HTR-8/SVneo (cell line): Measurements from ENCODE around the gene UGCG.
"Not testable (repeated sequence)": the region's sequence is repeated elsewhere in the genome, so short reads cannot be mapped to it uniquely, and the experiment has no call there.

ENCODE experiments used
- DNase-seq: peaks from one replicate; pipeline ENCODE4 v3.0.0; 2011; ENCODE audit warnings: low spot score, mixed read lengths; ENCODE audit not compliant: insufficient read length
- FAIRE-seq: peaks from 2 replicates; lab custom pipeline; 2011; peaks lifted over from hg19 to GRCh38; lab: Jason Lieb, UNC

Gene UGCG

DNA sequence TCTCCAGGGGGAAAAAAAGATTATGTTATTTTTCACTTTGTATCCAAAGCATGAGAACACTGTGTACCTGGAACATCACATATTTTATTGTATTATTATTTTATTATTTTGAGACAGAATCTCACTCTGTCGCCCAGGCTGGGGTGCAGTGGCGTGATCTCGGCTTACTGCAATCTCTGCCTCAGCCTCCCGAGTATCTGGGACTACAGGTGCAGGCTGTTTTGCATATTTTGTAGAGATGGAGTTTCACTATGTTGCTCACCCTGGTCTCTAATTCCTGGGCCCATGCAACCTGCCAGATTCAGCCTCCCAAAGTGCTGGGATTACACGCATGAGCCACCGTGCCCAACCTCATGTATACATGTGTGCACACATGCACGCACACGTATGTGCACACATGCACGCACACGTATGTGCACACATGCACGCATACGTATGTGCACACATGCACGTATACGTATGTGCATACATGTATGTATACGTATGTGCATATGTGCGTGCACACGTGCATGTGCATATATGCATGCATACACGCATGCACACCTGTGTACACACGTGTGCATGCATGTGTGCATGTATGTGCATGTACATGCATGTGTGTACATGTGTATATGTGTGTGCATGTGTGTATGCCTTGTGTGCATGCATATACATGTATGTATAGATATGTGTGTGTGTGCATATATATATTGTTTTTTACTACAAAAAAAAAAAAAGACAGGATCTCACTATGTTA is 9.5 kb upstream of the UGCG start:
- FAIRE-seq (peak; percentile 94), DNase-seq (no peak)

DNA sequence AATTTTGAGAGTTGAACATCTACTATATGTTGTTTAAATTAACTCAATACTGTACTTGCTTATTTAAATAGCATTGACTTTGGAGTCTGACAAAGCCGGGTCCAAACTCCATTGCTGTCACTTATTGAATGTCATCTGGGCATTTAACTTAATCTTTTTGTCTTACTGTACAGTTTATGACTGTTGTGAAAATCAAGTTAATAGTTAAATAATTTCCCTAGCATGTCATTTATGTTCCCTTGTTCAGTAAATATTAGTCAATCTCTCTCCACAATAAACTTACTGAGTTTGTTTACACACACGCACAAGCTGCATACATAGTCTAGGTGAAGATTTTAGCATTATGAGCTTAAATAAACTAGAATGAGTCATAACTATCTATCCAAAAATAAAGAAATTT is 6.3 kb upstream of the UGCG start:
- FAIRE-seq (no peak), DNase-seq (no peak)

DNA sequence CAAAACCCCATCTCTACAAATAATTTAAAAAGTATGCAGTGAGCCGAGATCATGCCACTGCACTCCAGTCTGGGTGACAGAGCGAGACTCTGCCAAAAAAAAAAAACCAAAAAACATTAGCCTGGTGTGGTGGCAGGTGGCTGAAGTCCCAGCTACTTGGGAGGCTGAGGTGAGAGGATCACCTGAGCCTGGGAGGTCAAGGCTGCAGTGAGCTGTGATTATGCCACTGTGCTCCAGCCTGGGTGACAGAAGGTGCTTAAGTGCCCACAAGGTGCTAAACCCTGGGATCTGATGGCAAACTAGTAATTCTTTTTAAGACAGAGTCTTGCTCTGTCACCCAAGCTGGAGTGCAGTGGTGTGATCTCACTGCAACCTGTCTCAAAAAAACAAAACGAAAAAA is 5.7 kb upstream of the UGCG start:
- not testable (repeated sequence) for DNase-seq, FAIRE-seq

DNA sequence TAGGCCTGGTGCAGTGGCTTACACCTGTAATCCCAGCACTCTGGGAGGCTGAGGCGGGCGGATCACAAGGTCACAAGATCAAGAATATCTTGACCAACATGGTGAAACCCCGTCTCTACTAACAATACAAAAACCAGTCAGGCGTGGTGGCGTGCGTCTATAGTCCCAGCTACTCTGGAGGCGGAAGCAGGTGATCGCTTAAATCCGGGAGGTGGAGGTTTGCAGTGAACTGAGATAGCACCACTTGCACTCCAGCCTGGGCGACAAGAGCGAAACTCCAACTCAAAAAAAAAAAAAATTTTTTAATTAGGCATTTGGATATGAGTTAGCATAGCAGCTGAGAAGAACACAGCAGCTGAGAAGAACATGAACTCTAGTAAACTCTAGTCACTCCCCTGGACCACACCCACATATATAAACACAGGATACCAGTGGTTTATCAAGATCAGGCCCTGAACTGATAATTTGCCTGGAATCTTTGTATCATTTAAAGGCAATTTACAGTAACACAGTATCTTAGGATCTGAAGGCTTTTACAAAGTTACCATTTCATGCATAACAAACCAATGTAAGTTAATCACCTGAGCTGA is 4.6 kb upstream of the UGCG start:
- peak; percentile 32 for DNase-seq
- no peak for FAIRE-seq

DNA sequence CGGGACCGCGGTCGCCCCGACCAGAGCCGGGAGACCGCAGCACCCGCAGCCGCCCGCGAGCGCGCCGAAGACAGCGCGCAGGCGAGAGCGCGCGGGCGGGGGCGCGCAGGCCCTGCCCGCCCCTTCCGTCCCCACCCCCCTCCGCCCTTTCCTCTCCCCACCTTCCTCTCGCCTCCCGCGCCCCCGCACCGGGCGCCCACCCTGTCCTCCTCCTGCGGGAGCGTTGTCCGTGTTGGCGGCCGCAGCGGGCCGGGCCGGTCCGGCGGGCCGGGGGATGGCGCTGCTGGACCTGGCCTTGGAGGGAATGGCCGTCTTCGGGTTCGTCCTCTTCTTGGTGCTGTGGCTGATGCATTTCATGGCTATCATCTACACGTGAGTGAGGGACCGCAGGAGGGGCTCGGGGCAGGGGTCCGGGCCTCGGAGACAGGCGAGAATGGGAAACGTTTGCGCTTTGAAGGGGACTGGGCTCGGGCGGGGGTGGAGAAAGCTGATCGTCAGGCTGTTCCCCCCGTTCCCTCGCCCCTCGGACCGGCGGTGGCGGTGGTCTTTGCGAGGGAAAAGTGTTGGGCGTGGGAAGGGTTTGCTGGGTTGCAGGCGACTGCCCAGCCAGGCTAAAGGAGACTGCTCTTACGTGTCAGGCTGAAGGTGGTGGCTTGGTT is 457 bp downstream of the UGCG start:
- no peak for FAIRE-seq
- peak; percentile 33 for DNase-seq

DNA sequence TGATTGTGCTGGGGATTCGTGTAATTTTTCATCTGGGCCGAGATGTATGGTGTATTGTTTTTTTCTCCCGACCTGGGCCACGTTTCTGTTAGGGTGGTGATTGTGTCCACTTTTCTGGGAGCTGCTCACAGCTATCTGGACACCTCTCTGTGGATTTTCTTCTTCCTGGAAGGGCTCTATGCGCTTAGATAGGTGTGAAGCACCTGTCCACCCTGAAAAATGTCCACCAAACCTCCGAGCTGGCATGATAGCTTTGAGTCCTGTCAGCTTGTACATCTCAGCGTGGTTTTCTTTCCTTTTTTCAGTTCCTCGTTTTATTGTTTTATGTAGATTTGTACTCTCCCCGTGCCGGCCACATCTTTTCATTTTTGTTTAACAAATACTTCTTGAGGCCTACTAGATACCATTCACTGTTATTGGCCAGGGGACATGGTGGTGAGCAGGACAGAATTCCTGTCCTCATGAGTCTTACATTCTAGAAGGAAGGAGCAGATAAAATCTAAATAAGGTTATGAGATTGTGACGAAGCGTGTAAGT is 1.1 kb downstream of the UGCG start:
- no peak for FAIRE-seq
- no peak for DNase-seq

DNA sequence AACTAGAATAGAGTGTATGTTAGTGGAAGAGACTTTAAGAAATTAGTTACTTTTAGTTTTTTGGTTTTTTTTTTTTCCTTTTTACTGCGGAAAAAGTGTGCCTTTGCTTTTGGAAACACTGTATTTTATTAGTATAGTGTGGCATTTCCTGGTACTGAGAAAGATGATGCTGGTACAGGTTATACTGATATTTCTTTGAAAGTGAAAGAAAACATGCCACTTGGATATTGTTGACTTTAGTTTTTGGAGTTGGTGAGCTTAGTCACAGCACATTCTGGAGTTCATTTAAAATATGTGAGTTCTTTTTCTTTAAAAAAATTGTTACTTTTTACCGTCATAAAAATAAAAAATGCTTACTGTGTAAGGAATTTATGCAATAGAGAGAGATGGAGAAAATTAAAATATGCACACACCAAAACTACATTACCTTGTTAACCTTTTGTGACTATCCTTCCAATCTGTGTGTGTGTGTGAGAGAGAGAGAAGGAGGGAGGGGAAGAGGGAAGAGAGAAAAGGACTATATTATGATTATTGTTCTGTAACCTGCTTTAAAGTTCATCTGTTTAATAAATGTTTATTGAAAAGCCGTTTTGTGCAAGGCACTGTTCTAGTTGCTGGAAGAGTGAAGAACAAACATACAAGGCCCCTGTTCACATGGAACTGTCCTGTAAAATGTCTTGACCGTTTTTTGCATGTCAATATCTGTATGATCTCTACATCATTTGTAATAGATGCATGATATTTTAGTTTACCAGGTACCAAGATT is 1.9 kb downstream of the UGCG start:
- DNase-seq (no peak), FAIRE-seq (no peak)

DNA sequence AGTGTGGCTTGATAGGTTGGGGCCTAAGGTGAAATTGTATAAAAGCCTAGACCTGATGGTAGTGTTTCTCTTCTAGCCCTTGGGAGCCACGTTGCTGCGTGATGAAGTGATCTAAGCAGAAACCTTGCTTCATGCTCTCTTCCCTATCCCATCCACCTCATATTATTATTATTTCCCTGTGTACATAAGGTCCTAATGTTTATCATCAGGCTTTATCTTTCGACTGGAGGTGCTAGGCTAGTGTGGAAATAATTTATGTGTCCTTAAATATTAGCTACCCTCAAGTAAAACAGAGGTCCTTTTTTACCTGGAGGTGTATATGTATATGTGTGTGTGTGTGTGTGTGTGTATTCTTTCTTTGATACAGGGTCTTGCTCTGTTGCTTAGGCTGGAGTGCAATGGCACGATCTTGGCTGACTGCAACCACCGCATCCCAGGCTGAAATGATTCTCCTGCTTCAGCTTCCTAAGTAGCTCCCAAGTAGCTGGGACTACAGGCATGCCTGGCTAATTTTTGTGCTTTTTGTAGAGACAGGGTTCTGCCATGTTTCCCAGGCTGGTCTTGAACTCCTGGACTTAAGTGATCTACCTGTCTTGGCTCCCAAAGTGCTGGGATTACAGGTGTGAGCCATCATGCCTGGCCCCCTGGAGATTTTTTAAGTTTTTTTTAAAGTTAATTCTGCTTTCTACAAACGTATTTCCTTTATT is 3.7 kb downstream of the UGCG start:
- no peak for FAIRE-seq
- no peak for DNase-seq

DNA sequence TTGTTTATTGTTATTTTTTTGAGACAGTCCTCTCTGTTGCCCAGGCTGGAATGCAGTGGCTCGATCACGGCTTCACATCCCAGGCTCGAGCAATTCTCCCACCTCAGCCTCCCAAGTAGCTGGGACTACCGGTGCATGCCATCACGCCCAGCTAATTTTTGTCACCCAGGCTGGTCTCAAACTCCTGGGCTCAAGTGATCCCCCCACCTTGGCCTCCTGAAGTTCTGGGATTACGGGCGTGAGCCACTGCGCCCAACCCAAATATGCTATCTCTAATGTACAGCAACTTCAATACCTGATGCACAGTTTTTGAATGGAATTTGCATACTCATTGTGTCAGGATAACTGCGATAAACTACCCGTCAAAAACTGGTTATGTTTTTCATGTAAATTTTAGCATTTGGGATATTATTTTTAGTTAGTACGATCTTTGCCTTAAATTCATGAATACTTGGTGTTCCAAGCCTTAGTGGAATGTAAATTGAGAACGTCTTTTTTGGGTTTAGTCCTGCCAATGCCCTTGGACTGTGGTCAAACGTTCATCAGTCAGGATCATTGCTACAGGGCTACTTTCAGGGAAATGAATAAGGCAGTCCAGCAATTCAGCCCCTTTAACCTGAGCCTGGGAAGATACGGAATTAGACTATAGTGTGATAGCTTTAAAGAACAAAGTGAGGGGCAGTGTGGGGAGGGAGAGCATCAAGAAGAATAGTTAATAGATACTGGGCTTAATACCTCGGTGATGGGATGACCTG is 4.4 kb downstream of the UGCG start:
- DNase-seq (no peak), FAIRE-seq (no peak)

DNA sequence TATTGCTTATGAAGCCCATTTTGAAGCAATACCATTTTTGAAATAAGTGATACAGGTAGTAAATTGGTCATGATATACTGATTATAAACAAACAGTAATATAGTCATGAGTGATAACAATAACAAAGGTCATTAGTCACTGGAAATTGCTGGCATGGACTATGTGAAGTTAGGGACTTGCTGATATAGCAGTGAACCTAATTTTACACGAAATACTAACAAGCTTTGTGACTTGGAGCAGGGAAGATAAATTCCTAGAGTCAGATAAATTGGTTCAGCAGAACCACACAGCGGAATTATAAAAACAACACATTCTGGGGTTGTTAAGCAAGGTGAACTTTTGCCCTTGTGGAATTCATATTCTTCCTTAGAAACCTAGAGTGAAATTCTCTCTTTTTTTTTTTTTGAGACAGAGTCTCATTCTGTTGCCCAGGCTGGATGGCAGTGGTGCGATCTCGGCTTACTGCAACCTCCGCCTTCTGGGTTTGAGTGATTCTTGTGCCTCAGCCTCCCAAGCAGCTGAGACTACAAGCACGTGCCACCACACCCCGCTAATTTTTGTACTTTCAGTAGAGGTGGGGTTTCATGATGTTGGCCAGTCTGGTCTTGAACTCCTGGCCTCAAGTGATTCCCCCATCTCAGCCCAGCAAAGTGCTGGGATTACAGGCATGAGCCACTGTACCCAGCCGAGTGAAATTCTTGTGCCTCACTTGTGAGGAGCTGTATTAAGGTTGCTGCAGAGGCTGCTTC is 6.0 kb downstream of the UGCG start:
- no peak for FAIRE-seq
- no peak for DNase-seq

DNA sequence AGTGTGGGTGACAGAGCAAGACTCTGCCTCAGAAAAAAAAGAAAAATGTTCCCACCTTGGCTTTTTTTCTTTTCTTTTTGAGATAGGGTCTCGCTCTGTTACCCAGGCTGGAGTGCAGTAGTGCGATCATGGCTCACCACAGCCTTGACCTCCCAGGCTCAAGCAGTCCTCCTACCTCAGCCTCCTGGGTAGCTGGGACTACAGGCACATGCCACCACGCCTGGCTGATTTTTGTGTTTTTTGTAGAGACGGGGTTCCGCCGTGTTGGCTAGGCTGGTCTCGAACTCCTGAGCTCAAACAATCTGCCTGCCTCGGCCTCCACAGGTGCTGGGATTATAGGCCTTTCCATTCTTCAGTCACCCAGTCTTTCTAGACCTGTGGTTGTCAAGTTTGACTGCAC is 6.9 kb downstream of the UGCG start:
- not testable (repeated sequence) for FAIRE-seq, DNase-seq

DNA sequence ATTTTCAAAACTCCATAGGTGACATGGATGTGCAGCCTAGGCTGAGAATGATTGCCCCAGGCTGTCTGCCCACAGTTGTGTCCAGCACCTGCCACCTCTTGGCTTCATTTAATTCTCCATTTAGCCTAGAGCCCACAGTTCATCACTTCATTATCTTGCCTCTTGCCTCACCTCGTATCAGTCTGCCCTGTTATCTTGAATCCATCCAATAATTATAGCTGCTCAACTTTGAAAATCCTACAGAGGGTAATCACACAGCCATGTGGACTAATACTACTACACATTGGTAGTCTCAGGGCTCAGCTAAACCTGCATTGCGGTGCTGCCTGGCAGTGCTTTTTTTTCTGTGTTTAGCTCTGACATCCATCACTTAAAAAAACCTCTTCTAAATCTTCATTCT is 7.4 kb downstream of the UGCG start:
- FAIRE-seq, result no peak

DNA sequence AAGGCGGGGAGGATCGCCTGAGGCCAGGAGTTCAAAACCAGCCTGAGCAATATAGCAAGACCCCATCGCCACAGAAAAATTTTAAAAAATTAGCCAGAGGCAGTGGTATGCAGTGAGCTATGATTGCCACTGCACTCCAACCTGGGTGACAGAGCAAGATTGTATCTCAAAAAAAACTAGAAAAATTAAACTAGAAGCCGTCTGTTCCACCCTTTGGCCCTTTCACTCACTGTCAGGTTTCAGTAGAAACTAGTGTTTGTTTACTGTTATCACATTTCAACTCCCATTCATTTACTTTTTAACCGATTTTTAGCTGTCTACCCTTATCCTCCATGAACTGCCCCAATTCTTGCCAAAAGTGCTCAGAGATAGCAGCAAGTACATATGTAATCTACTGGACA is 8.3 kb downstream of the UGCG start:
- FAIRE-seq (no peak), DNase-seq (no peak)

More for the DNA sequence above, 7.4 kb downstream of the UGCG start:
- DNase-seq, result no peak

DNA sequence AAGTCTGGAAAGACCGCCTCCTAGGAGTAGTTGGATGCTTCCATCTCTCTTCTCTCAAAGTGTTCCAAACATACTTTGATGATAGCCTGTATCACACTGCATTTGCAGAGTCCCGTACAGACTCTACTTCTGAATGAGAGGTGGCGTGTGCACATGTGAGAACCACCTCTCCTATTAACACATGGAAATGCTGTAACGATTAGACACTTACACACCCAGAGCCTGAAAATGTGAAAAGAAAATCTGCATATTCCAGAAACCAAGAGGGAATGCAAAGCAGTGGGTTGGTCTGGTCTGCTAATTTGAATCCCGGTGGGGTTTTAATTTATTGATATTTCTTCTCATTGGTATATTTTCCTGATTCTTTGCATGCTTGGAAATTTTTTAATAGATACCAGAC is 10.5 kb downstream of the UGCG start:
- FAIRE-seq (no peak), DNase-seq (no peak)

DNA sequence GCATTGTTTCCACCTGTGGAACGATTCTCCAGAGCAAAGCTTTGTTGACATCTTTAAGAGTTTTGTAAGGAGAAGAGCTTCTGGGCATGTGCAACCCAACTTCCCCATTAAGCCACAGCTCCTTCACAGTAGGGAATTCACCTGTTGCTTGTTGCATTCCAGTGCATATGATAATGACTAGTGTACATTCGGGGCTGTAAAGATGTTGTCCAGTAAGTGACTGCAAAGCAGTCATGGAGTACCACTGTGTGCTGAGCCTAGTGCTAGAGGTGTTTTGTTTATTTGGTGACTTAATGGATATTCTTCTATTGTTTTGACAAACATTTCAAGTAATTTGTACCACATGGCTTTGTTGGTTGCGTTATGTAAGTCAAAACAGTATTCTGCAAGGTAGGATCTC is 12.8 kb downstream of the UGCG start:
- no peak for FAIRE-seq
- DNase-seq, result no peak

DNA sequence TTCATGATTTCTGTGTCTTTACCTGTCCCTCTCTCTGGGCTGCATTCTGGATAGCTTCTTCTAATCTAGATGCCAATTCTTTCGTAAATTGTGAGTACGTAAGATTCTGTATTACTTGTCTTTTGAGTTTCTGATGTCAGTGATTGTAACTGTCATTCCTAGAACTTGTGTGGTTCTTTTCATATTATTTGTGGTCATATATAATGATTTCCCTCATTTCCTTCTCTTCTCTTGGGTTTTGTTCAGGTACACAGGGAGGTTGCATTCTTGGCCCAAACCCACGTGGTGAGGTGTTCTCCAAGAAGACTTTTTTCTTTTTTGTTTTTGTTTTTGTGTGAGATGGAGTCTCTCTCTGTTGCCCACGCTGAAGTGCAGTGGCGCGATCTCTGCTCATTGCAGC is 13.8 kb downstream of the UGCG start:
- FAIRE-seq, result no peak

DNA sequence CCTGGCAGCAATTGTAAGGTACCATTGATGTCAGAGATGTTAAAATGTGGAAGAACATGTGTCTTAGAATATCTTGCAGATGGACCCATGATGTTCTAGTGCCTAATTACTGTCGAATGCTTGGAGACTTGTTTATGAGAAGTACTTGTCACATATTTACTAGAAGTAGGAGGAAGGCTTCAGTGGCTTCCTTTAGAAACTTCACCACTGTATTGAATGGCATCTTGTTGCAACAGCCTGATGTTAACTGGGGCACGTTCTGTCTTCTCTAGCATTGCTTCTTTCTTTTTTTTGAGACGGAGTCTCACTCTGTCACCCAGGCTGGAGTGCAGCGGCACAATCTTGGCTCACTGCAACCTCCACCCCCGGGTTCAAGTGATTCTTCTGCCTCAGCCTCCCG is 16.5 kb downstream of the UGCG start:
- FAIRE-seq, result no peak
- no peak for DNase-seq

More for the DNA sequence above, 13.8 kb downstream of the UGCG start:
- no peak for DNase-seq

DNA sequence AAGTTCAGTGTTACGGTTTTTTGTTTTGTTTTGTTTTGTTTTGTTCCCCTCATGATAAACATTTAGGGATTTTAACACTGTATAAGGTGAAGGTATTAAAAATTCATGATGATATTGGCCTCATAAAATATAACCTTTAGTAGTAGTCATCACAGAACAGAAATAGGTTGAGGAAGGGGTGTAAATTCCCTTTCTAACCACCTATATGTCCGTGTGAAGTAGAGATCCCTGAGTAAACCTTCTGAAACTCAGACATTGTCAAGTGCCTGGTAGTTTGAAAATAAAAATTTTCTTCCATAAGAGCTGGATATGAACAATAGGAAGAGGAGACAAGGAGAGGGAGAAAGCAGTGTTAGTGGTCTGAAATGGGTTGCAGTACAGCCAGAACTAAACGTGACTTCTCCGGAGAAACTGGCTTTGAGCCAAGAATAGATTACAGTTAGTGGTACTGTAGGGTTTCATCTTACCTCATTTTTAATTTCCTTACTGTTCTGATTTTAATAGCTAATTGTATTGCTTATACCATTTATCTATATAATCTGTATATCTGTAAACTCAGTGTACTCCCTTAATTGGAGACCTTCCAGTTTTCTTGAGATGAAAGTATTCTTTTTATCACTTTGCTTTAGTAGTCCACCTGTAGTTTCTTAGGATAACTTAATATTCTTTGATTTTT is 18.3 kb downstream of the UGCG start:
- FAIRE-seq (no peak), DNase-seq (no peak)
